SK-N-SH treated with all-trans-retinoic acid at 6 μM for 48 hours (cell line): ENCODE results near the gene B9D1.

Experiments
- ATAC-seq: fragments of 200-7000 bp; cut with Tn5 transposase; 3 replicates; pipeline ENCODE4 v1.9.1; 2020; ENCODE audit warnings: mild to moderate bottlenecking, moderate library complexity
- ARNTL ChIP-seq: fragments of 450-650 bp; formaldehyde crosslinking; IDR thresholded peaks from 2 replicates; pipeline ENCODE4 v1.5.0; 2020; ENCODE audit warnings: low read depth, mild to moderate bottlenecking, moderate library complexity, borderline replicate concordance
- BACH2 ChIP-seq: fragments of 250-450 bp; sonication (Bioruptor Pico); IDR thresholded peaks from 2 replicates; pipeline ENCODE4 v1.9.0; 2021; ENCODE audit warnings: mild to moderate bottlenecking, borderline replicate concordance
- CSDC2 ChIP-seq: fragments of 250-450 bp; sonication (Bioruptor Pico); IDR thresholded peaks from 2 replicates; pipeline ENCODE4 v1.5.0; 2020; ENCODE audit warnings: mild to moderate bottlenecking, moderate library complexity
- ESRRG ChIP-seq: fragments of 250-450 bp; sonication (Bioruptor Pico); IDR thresholded peaks from 2 replicates; pipeline ENCODE4 v1.6.1; 2021; ENCODE audit warnings: mild to moderate bottlenecking
- ISL1 ChIP-seq: fragments of 250-450 bp; sonication (Bioruptor Pico); IDR thresholded peaks from 2 replicates; pipeline ENCODE4 v2.1.2; 2022; ENCODE audit warnings: mild to moderate bottlenecking, moderate library complexity
- OSR1 ChIP-seq: fragments of 250-450 bp; sonication (Bioruptor Pico); IDR thresholded peaks from 2 replicates; pipeline ENCODE4 v1.8.0; 2022; ENCODE audit warnings: moderate library complexity, mild to moderate bottlenecking, inconsistent platforms
- PPARA ChIP-seq: fragments of 250-450 bp; sonication (Bioruptor Pico); IDR thresholded peaks from 2 replicates; pipeline ENCODE4 v1.5.0; 2020; ENCODE audit warnings: mild to moderate bottlenecking, borderline replicate concordance
- RARB ChIP-seq: fragments of 250-450 bp; sonication (Bioruptor Pico); IDR thresholded peaks from 2 replicates; pipeline ENCODE4 v1.8.0; 2021; ENCODE audit warnings: mild to moderate bottlenecking, moderate library complexity
- SNAI2 ChIP-seq: fragments of 250-450 bp; sonication (Bioruptor Pico); IDR thresholded peaks from 2 replicates; pipeline ENCODE4 v1.5.0; 2020; ENCODE audit warnings: mild to moderate bottlenecking, moderate library complexity
- TCF4 ChIP-seq: fragments of 250-450 bp; sonication (Bioruptor Pico); IDR thresholded peaks from 2 replicates; pipeline ENCODE4 v1.8.0; 2021; ENCODE audit warnings: mild to moderate bottlenecking, moderate library complexity, borderline replicate concordance
- TOX ChIP-seq: fragments of 250-450 bp; sonication (Bioruptor Pico); IDR thresholded peaks from 2 replicates; pipeline ENCODE4 v1.8.0; 2021; ENCODE audit warnings: mild to moderate bottlenecking, moderate library complexity, borderline replicate concordance
- ZC3H10 ChIP-seq: fragments of 250-450 bp; sonication (Bioruptor Pico); IDR thresholded peaks from 2 replicates; pipeline ENCODE4 v1.5.1; 2021; ENCODE audit warnings: mild to moderate bottlenecking, moderate library complexity
- ZFP3 ChIP-seq: fragments of 250-450 bp; sonication (Bioruptor Pico); IDR thresholded peaks from 2 replicates; pipeline ENCODE4 v1.5.0; 2020; ENCODE audit warnings: mild to moderate bottlenecking, moderate library complexity
- ZFP30 ChIP-seq: fragments of 450-650 bp; formaldehyde crosslinking; IDR thresholded peaks from 2 replicates; pipeline ENCODE4 v1.5.0; 2022; ENCODE audit warnings: mild to moderate bottlenecking, moderate library complexity
- ZNF565 ChIP-seq: fragments of 450-650 bp; formaldehyde crosslinking; conservative IDR thresholded peaks from 2 replicates; pipeline ENCODE4 v1.5.0; 2020; ENCODE audit warnings: low read depth, mild to moderate bottlenecking, moderate library complexity
- ZNF70 ChIP-seq: fragments of 450-650 bp; formaldehyde crosslinking; IDR thresholded peaks from 2 replicates; pipeline ENCODE4 v1.5.0; 2020; ENCODE audit warnings: mild to moderate bottlenecking, moderate library complexity
- ZNF8 ChIP-seq: fragments of 450-650 bp; formaldehyde crosslinking; IDR thresholded peaks from 2 replicates; pipeline ENCODE4 v1.5.0; 2020; ENCODE audit warnings: mild to moderate bottlenecking, moderate library complexity
- TF ChIP-seq, protein P1 (sequence below): fragments of 250-450 bp; sonication (Bioruptor Pico); IDR thresholded peaks from 2 replicates; pipeline ENCODE4 v1.5.1; 2021; ENCODE audit warnings: mild to moderate bottlenecking, moderate library complexity
- TF ChIP-seq, protein P2 (sequence below): fragments of 250-450 bp; sonication (Bioruptor Pico); IDR thresholded peaks from 2 replicates; pipeline ENCODE4 v1.5.0; 2020; ENCODE audit warnings: mild to moderate bottlenecking, moderate library complexity
- TF ChIP-seq, protein P3 (sequence below): fragments of 250-450 bp; sonication (Bioruptor Pico); IDR thresholded peaks from 2 replicates; pipeline ENCODE4 v1.5.1; 2020; ENCODE audit warnings: low read depth, mild to moderate bottlenecking, moderate library complexity
- TF ChIP-seq, protein P4 (sequence below): fragments of 250-450 bp; sonication (Bioruptor Pico); IDR thresholded peaks from 2 replicates; pipeline ENCODE4 v1.8.0; 2021; ENCODE audit warnings: low read depth, mild to moderate bottlenecking, moderate library complexity, borderline replicate concordance
- TF ChIP-seq, protein P5 (sequence below): fragments of 250-450 bp; sonication (Bioruptor Pico); IDR thresholded peaks from 2 replicates; pipeline ENCODE4 v1.8.0; 2020; ENCODE audit warnings: mild to moderate bottlenecking, moderate library complexity, borderline replicate concordance

B9D1 gene

DNA sequence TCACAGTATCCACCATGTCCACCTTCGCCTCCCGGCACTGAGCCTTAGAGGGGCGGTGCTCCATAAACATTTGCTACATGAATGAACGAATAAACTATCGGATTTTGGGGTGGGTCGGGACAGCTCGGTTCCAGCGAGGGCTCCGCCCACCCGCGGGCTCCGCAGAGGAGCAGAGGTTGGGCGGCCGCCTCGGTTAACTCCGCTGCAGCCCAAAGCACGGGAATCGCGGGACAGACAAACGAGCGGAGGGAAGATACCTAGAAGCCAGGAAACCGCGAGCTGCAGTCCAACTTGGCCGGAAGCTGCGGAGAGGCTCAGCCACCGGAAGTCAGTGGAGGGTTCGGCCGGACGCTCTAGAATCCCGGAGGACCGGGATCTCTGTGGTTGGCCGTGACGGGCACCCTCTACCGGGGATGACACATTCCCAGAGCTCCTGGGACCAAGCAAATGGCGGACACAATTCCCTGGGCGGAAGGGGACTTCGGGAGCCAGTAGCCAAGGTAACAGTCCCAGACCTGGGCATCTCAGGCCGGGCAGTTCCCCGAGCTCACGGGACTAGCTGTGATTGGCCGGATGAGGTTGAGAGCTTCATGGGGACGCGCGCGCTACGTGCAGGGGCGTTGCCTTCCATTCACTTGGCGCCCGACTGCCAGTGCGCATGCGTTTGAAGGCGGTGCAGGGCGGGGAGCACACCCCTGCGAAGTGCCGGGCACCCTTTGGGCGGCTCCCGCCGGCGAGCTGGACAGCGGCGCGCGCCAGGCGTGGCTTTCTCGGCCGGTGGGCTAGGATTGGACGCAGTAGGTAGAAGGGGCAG, 15.3 kb upstream of the B9D1 start:
- TF ChIP-seq, protein P1, sequence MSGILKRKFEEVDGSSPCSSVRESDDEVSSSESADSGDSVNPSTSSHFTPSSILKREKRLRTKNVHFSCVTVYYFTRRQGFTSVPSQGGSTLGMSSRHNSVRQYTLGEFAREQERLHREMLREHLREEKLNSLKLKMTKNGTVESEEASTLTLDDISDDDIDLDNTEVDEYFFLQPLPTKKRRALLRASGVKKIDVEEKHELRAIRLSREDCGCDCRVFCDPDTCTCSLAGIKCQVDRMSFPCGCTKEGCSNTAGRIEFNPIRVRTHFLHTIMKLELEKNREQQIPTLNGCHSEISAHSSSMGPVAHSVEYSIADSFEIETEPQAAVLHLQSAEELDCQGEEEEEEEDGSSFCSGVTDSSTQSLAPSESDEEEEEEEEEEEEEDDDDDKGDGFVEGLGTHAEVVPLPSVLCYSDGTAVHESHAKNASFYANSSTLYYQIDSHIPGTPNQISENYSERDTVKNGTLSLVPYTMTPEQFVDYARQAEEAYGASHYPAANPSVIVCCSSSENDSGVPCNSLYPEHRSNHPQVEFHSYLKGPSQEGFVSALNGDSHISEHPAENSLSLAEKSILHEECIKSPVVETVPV (CRISPR knock-in tag) = no peak
- TF ChIP-seq TCF4 (CRISPR knock-in tag) (no peak), ZNF565 (CRISPR knock-in tag) (no peak), ISL1 (no peak), ZC3H10 (CRISPR knock-in tag) (no peak), CSDC2 (CRISPR knock-in tag) (no peak), ESRRG (CRISPR knock-in tag) (no peak), ZNF8 (CRISPR knock-in tag) (no peak), PPARA (no peak), TOX (no peak), RARB (CRISPR knock-in tag) (no peak), ZFP30 (CRISPR knock-in tag) (no peak), ARNTL (CRISPR knock-in tag) (no peak), ZFP3 (CRISPR knock-in tag) (no peak), ZNF70 (CRISPR knock-in tag) (no peak), OSR1 (CRISPR knock-in tag) (no peak), BACH2 (CRISPR knock-in tag) (no peak)
- TF ChIP-seq, protein P2, sequence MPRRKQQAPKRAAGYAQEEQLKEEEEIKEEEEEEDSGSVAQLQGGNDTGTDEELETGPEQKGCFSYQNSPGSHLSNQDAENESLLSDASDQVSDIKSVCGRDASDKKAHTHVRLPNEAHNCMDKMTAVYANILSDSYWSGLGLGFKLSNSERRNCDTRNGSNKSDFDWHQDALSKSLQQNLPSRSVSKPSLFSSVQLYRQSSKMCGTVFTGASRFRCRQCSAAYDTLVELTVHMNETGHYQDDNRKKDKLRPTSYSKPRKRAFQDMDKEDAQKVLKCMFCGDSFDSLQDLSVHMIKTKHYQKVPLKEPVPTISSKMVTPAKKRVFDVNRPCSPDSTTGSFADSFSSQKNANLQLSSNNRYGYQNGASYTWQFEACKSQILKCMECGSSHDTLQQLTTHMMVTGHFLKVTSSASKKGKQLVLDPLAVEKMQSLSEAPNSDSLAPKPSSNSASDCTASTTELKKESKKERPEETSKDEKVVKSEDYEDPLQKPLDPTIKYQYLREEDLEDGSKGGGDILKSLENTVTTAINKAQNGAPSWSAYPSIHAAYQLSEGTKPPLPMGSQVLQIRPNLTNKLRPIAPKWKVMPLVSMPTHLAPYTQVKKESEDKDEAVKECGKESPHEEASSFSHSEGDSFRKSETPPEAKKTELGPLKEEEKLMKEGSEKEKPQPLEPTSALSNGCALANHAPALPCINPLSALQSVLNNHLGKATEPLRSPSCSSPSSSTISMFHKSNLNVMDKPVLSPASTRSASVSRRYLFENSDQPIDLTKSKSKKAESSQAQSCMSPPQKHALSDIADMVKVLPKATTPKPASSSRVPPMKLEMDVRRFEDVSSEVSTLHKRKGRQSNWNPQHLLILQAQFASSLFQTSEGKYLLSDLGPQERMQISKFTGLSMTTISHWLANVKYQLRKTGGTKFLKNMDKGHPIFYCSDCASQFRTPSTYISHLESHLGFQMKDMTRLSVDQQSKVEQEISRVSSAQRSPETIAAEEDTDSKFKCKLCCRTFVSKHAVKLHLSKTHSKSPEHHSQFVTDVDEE (CRISPR knock-in tag) = no peak
- TF ChIP-seq, protein P3, sequence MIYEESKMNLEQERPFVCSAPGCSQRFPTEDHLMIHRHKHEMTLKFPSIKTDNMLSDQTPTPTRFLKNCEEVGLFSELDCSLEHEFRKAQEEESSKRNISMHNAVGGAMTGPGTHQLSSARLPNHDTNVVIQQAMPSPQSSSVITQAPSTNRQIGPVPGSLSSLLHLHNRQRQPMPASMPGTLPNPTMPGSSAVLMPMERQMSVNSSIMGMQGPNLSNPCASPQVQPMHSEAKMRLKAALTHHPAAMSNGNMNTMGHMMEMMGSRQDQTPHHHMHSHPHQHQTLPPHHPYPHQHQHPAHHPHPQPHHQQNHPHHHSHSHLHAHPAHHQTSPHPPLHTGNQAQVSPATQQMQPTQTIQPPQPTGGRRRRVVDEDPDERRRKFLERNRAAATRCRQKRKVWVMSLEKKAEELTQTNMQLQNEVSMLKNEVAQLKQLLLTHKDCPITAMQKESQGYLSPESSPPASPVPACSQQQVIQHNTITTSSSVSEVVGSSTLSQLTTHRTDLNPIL (CRISPR knock-in tag) = no peak
- TF ChIP-seq, protein P4, sequence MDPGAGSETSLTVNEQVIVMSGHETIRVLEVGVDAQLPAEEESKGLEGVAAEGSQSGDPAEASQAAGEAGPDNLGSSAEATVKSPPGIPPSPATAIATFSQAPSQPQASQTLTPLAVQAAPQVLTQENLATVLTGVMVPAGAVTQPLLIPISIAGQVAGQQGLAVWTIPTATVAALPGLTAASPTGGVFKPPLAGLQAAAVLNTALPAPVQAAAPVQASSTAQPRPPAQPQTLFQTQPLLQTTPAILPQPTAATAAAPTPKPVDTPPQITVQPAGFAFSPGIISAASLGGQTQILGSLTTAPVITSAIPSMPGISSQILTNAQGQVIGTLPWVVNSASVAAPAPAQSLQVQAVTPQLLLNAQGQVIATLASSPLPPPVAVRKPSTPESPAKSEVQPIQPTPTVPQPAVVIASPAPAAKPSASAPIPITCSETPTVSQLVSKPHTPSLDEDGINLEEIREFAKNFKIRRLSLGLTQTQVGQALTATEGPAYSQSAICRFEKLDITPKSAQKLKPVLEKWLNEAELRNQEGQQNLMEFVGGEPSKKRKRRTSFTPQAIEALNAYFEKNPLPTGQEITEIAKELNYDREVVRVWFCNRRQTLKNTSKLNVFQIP (CRISPR knock-in tag) = no peak
- peak; percentile 92 for ATAC-seq

DNA sequence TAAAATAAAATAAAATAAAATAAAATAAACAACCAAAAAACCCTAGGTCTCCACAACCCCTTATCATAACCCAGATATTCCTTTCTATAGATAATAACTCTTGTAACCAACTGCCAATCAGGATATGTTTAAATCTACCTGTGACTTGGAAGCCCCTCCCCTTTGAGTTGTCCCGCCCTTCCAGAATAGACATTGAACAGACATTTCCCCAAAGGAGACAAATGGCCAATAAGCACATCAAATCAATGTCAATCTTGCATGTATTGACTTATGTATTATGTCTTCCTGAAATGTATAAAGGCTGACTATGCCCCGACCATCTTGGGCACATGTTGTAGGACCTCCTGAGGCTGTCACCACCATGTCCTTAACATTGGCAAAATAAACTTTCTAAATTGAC, 14.3 kb upstream of the B9D1 start:
- TF ChIP-seq CSDC2 (CRISPR knock-in tag) = no peak
- TF ChIP-seq, protein P1 (CRISPR knock-in tag) = no peak
- no peak for TF ChIP-seq PPARA
- no peak for TF ChIP-seq TCF4 (CRISPR knock-in tag)
- TF ChIP-seq ARNTL (CRISPR knock-in tag) = no peak
- no peak for TF ChIP-seq SNAI2
- TF ChIP-seq, protein P5, sequence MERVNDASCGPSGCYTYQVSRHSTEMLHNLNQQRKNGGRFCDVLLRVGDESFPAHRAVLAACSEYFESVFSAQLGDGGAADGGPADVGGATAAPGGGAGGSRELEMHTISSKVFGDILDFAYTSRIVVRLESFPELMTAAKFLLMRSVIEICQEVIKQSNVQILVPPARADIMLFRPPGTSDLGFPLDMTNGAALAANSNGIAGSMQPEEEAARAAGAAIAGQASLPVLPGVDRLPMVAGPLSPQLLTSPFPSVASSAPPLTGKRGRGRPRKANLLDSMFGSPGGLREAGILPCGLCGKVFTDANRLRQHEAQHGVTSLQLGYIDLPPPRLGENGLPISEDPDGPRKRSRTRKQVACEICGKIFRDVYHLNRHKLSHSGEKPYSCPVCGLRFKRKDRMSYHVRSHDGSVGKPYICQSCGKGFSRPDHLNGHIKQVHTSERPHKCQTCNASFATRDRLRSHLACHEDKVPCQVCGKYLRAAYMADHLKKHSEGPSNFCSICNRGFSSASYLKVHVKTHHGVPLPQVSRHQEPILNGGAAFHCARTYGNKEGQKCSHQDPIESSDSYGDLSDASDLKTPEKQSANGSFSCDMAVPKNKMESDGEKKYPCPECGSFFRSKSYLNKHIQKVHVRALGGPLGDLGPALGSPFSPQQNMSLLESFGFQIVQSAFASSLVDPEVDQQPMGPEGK (CRISPR knock-in tag) = no peak
- no peak for TF ChIP-seq RARB (CRISPR knock-in tag)
- no peak for TF ChIP-seq ISL1
- TF ChIP-seq, protein P2 (CRISPR knock-in tag) = no peak
- no peak for TF ChIP-seq ZFP30 (CRISPR knock-in tag)
- TF ChIP-seq ESRRG (CRISPR knock-in tag) = no peak
- no peak for ATAC-seq
